Common myeloid progenitor, CD34-positive (primary cell): ENCODE results near the gene AGAP1.
"Not testable (repeated sequence)": the region's sequence is repeated elsewhere in the genome, so short reads cannot be mapped to it uniquely, and the experiment has no call there.

Experiments
- CTCF ChIA-PET: fragments of 350-600 bp; sonication (Branson Sonifier 250); formaldehyde crosslinking; loops from one replicate; lab custom pipeline; 2021; ENCODE audit warnings: antibody characterized with exemption; lab: Charles Lee
- POLR2A ChIA-PET: fragments of 350-600 bp; sonication (Branson Sonifier 250); formaldehyde crosslinking; loops from one replicate; lab custom pipeline; 2021; ENCODE audit warnings: antibody characterized with exemption; lab: Charles Lee
- DNase-seq, 3 donors: peaks; one replicate each; pipeline versions ENCODE4 v3.0.0 to v3.0.0-alpha.2; 2013
- H3K27ac ChIP-seq, 2 experiments: 1 replicate in 1 of 2; 2 replicates in 1 of 2; pipeline ENCODE4 v1.7.0; 2013; ENCODE audit warnings: inconsistent platforms in 2 of 2, low read length in 2 of 2, mild to moderate bottlenecking in 2 of 2, low read depth in 1 of 2, moderate library complexity in 1 of 2; ENCODE audit not compliant: severe bottlenecking in 2 of 2, insufficient read depth in 1 of 2, poor library complexity in 1 of 2
- H3K27me3 ChIP-seq, 5 experiments: replicated peaks in 2 of 5; 1 replicate in 3 of 5; 2 replicates in 2 of 5; pipeline versions ENCODE4 v1.6.1 to v1.7.0; 2013; ENCODE audit warnings: low read length in 4 of 5, mild to moderate bottlenecking in 2 of 5, moderate library complexity in 2 of 5, inconsistent platforms in 1 of 5; ENCODE audit not compliant: insufficient read depth in 5 of 5, control insufficient read depth in 4 of 5
- H3K36me3 ChIP-seq, 4 experiments: 1 replicate in 2 of 4; 2 replicates in 2 of 4; pipeline versions ENCODE4 v1.6.1 to v1.7.0; 2013; ENCODE audit warnings: low read length in 3 of 4, control low read depth in 1 of 4, mild to moderate bottlenecking in 1 of 4; ENCODE audit not compliant: control insufficient read depth in 4 of 4, insufficient read depth in 4 of 4
- H3K4me1 ChIP-seq, 4 experiments: 1 replicate in 3 of 4; 2 replicates in 1 of 4; pipeline versions ENCODE4 v1.6.1 to v1.7.1; 2013; ENCODE audit warnings: low read length in 3 of 4, mild to moderate bottlenecking in 3 of 4, control low read depth in 1 of 4, inconsistent platforms in 1 of 4, moderate library complexity in 1 of 4; ENCODE audit not compliant: control insufficient read depth in 4 of 4, insufficient read depth in 4 of 4; ENCODE audit errors: control extremely low read depth in 1 of 4
- H3K4me3 ChIP-seq, 7 experiments: 1 replicate in 4 of 7; 2 replicates in 3 of 7; pipeline versions ENCODE4 v1.5.1 to v1.7.0; 2013; ENCODE audit warnings: mild to moderate bottlenecking in 7 of 7, low read length in 6 of 7, moderate library complexity in 6 of 7, inconsistent platforms in 2 of 7, low read depth in 2 of 7, control low read depth in 1 of 7; ENCODE audit not compliant: insufficient read depth in 4 of 7, control insufficient read depth in 1 of 7; ENCODE audit errors: extremely low read depth in 1 of 7
- H3K9me3 ChIP-seq, 5 experiments: 1 replicate in 4 of 5; 2 replicates in 1 of 5; pipeline versions ENCODE4 v1.6.1 to v1.7.1; 2013; ENCODE audit warnings: low read length in 4 of 5, mild to moderate bottlenecking in 2 of 5, inconsistent platforms in 1 of 5, low read depth in 1 of 5, moderate library complexity in 1 of 5; ENCODE audit not compliant: control insufficient read depth in 4 of 5, insufficient read depth in 2 of 5; ENCODE audit errors: control extremely low read depth in 1 of 5
- WGBS: methylation state at CpG from one replicate; pipeline ENCODE4 v1.1.5; 2013; ENCODE audit not compliant: insufficient coverage; 5-methylcytosine and 5-hydroxymethylcytosine counted together

AGAP1 gene

DNA sequence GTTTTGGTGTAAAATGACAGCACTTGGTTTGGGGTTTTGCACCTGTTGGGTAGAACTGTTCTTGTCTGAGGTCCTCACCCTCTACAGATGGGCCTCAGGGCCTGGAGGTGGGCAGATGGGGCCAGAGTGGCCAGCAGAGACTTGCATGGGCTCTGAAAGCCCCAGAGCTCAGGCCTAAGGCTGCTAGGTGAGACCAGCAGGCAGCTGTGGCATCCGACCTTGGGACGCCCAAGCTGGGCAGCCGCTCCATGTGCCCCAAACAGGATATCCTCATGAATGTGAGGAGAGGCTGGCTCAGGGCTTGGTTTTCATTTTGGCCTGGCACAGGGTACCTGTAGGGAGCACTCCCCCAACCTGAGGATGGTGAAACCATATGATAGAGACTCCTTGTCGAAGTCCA, 636.1 kb downstream of the AGAP1 start:
- no peaks in the 10 kb centered on the region for H3K36me3 ChIP-seq

GRCh38 chr2:236130349-236130998, 636.6 kb downstream of the AGAP1 start:
- no peak overlapping the region for H3K27ac ChIP-seq
- no peak overlapping the region for H3K4me3 ChIP-seq
- no peaks in the 10 kb centered on the region for H3K9me3 ChIP-seq
- CTCF ChIA-PET: no interaction called here
- no peaks in the 10 kb centered on the region for H3K36me3 ChIP-seq
- no peak for DNase-seq
- H3K27me3 ChIP-seq: peaks cover 0 to 10% (median 0%) of the 10 kb centered on the region in 5 experiments
- 93% methylated on average over 3 of the region's 6 CpGs for WGBS
- no peaks in the 10 kb centered on the region for H3K4me1 ChIP-seq
- POLR2A ChIA-PET: no interaction called here

More for the DNA sequence above, 636.1 kb downstream of the AGAP1 start:
- Histone ChIP-seq H3K4me1 (no peaks in the 10 kb centered on the region), H3K9me3 (no peaks in the 10 kb centered on the region), H3K4me3 (no peak overlapping the region), H3K27me3 (peaks cover 0 to 10% (median 0%) of the 10 kb centered on the region in 5 experiments), H3K27ac (no peak overlapping the region)
- WGBS: 100% methylated on average over 4 of the region's 4 CpGs
- no peak for DNase-seq
- ChIA-PET POLR2A (no interaction called here), CTCF (no interaction called here)

DNA sequence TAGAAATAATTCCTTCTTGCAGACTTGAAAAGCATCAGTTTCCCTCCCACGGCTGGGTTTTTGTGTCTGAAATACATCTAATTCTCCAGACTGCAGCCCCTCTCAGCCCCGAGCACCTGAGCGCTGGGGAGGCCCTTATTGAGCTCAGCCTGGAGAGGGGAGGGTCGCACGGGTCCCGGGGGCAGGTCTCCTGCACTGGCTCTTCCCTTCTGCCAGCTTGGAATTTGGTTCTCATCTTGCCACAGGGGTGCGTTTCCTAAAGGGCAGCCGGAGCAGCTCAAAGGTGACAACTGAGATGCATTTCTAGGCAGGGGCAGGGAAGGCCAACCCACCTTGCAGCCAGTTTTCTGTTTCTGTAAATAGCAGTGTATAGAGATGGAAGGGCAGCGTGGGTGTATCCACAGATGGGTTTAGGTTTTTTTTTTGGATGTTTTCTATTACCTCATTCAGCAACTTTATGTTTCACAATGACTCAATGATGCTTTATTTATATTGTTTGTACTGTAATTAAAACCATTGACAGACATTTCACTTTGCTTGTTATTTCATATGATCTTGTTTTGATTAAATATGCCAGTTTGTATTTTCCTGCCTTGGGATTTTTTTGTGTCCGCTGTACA, 637.3 kb downstream of the AGAP1 start:
- H3K9me3 ChIP-seq: no peaks in the 10 kb centered on the region
- CTCF ChIA-PET: no interaction called here
- peaks cover 0 to 14% (median 4%) of the 10 kb centered on the region in 5 experiments for H3K27me3 ChIP-seq
- POLR2A ChIA-PET: no interaction called here
- H3K36me3 ChIP-seq: no peaks in the 10 kb centered on the region
- H3K4me1 ChIP-seq: no peaks in the 10 kb centered on the region
- no peak for DNase-seq
- 82% methylated on average over 9 of the region's 10 CpGs for WGBS
- no peak overlapping the region for H3K4me3 ChIP-seq
- no peak overlapping the region for H3K27ac ChIP-seq

DNA sequence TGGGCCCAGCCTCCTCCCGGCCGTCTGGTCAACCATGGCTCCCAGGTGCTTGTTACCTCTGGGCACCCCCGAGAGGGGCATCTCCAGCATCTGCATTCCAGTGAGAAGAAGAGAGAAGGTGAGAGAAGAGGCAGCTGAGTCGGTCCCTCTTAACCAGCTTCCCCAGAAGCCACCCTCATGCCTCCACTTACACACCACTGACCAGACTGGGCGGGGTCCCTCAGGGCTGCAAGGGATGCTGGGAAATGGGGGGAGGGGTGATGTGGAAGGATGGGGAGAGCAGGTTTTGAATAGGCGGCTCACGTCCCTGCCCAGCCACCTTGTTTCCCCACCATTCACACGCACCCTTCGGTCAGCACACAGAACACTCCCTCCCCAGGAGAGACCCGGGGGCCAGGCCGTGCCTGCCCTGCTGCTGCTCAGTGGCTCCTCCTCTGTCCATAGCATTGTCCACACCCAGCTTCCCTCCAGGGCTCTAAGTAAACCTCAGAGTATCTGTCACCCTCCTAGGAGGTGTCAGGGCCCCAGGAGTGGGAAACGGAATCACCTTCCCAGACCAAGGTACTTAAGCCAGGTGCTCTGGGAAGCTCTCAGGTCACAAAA, 639.7 kb downstream of the AGAP1 start:
- Histone ChIP-seq H3K27me3 (peaks cover 0 to 15% (median 4%) of the 10 kb centered on the region in 5 experiments), H3K4me3 (no peak overlapping the region), H3K36me3 (no peaks in the 10 kb centered on the region), H3K9me3 (no peaks in the 10 kb centered on the region), H3K4me1 (no peaks in the 10 kb centered on the region), H3K27ac (no peak overlapping the region)
- CTCF ChIA-PET: interaction anchor here (0.6 kb wide), 1 partner anchor 45 kb away, joined by 3 read pairs; no protein-coding TSS in a partner anchor
- DNase-seq: no peak
- WGBS: 95% methylated on average over 3 of the region's 12 CpGs
- POLR2A ChIA-PET: no interaction called here

DNA sequence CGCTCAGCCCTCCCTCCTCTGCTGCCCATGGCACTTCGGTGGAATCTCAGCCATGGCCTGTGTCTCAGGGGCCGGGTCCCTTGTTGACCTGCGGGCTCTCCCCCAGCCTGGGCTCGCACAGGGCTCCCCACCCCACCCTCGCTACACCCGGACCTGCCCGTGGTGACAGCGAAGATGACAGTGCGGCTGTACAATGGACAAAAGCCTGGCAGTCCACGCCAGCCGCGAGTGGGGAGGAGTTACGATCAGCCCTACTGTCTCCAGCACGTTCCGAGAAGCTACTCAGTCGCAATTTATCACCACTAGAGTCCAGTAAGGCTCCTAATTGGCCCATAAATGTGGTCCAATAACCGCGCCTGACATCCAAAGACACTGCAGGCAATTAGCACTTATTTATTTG, 642.7 kb downstream of the AGAP1 start:
- Histone ChIP-seq H3K4me3 (no peak overlapping the region), H3K4me1 (no peaks in the 10 kb centered on the region), H3K27me3 (peaks cover 2 to 27% (median 5%) of the 10 kb centered on the region in 5 experiments), H3K27ac (no peak overlapping the region), H3K9me3 (no peaks in the 10 kb centered on the region), H3K36me3 (no peaks in the 10 kb centered on the region)
- ChIA-PET CTCF (no interaction called here), POLR2A (interaction anchor here (0.6 kb wide), 2 partner anchors 9 to 18 kb away, joined by 3 to 5 read pairs; no protein-coding TSS in a partner anchor)
- 91% methylated on average over 19 of the region's 19 CpGs for WGBS
- DNase-seq: no peak

DNA sequence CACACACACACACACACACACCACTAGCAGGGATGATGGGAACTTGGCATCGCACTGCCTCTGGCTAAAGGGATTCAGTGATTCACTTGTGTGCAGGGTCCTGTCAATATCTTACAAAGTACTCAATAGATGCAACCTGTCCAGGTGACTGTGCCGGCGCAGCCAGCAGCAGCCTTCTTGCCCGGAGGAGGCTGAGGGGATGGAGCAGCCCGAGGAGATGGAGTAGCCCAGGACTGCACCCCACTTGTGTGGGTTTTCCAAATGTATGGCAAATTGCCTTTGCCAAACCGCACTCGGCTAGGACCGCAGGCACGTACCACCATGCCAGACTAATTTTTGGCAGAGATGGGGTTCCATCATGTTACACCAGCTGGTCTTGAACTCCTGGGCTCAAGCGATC, 643.2 kb downstream of the AGAP1 start:
- ChIA-PET CTCF (no interaction called here), POLR2A (interaction anchor here (0.6 kb wide), 2 partner anchors 8 to 18 kb away, joined by 3 to 5 read pairs; no protein-coding TSS in a partner anchor)
- H3K4me1 ChIP-seq: no peaks in the 10 kb centered on the region
- no peak for DNase-seq
- no peak overlapping the region for H3K27ac ChIP-seq
- no peaks in the 10 kb centered on the region for H3K9me3 ChIP-seq
- no peak overlapping the region for H3K4me3 ChIP-seq
- 99% methylated on average over 8 of the region's 10 CpGs for WGBS
- H3K36me3 ChIP-seq: no peaks in the 10 kb centered on the region
- peaks cover 2 to 30% (median 5%) of the 10 kb centered on the region in 5 experiments for H3K27me3 ChIP-seq

- H3K27me3 ChIP-seq: peaks cover 2 to 56% (median 7%) of the 10 kb centered on the region in 5 experiments
- H3K36me3 ChIP-seq, H3K4me3 ChIP-seq, H3K27ac ChIP-seq, POLR2A ChIA-PET, DNase-seq, H3K4me1 ChIP-seq, H3K9me3 ChIP-seq, CTCF ChIA-PET: not testable (repeated sequence)
- 94% methylated on average over 11 of the region's 11 CpGs for WGBS
These were observed 647.8 kb downstream of the AGAP1 start for GRCh38 chr2:236141616-236142015.
